ENCODE measurements around the gene IP6K3.

Gene IP6K3

DNA sequence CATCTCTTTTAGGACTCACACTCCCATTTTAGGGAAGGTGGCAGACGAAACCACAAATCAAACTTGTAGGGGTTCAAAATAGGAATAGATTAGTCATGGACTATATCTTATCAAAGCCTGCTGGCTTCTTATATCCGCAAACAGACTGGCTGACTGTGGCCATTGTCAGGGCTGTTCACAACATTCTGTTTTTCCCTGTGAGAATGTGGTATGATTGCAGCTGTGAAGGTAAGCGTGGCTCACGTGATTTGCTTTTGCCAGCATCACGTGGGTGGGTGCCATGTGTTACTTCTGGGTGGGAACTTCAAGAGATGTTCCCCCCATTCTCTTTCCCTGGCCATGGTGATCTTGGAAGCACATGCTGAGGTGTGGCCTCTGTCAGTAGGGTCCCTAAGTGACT, 5.9 kb downstream of the IP6K3 start:
- Histone ChIP-seq H3K4me1 (ENCODE audit: control insufficient read depth, low read length) (no peaks in the 10 kb centered on the region), H3K27me3 (ENCODE audit: control insufficient read depth, low read length) (peaks cover 26% of the 10 kb centered on the region), H3K4me2 (ENCODE audit: low read length) (no peak overlapping the region), H4K20me1 (ENCODE audit: control insufficient read depth, insufficient read depth, low read depth, low read length) (no peaks in the 10 kb centered on the region), H3K36me3 (ENCODE audit: control insufficient read depth, low read length) (no peaks in the 10 kb centered on the region), H3K9me2 (replicated peaks; ENCODE audit: control insufficient read depth, low read length) (no peaks in the 10 kb centered on the region), H3K9me3 (ENCODE audit: control insufficient read depth, insufficient read depth, low read length) (no peaks in the 10 kb centered on the region), H3K4me3 (ENCODE audit: low read length) (no peak overlapping the region), H3F3A (ENCODE audit: control insufficient read depth, insufficient read depth) (no peaks in the 10 kb centered on the region), H3K79me2 (ENCODE audit: control insufficient read depth, low read length) (no peaks in the 10 kb centered on the region), H3K27ac (ENCODE audit: low read depth, low read length) (no peak overlapping the region)
- TF ChIP-seq, protein P1, sequence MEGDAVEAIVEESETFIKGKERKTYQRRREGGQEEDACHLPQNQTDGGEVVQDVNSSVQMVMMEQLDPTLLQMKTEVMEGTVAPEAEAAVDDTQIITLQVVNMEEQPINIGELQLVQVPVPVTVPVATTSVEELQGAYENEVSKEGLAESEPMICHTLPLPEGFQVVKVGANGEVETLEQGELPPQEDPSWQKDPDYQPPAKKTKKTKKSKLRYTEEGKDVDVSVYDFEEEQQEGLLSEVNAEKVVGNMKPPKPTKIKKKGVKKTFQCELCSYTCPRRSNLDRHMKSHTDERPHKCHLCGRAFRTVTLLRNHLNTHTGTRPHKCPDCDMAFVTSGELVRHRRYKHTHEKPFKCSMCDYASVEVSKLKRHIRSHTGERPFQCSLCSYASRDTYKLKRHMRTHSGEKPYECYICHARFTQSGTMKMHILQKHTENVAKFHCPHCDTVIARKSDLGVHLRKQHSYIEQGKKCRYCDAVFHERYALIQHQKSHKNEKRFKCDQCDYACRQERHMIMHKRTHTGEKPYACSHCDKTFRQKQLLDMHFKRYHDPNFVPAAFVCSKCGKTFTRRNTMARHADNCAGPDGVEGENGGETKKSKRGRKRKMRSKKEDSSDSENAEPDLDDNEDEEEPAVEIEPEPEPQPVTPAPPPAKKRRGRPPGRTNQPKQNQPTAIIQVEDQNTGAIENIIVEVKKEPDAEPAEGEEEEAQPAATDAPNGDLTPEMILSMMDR (IDR thresholded peaks at IDR 0.05; ENCODE audit: low read depth, low read length, poor library complexity, severe bottlenecking), result no peak
- no peak for TF ChIP-seq EZH2phosphoT487 (IDR thresholded peaks at IDR 0.05; ENCODE audit: borderline replicate concordance, low read length)

DNA sequence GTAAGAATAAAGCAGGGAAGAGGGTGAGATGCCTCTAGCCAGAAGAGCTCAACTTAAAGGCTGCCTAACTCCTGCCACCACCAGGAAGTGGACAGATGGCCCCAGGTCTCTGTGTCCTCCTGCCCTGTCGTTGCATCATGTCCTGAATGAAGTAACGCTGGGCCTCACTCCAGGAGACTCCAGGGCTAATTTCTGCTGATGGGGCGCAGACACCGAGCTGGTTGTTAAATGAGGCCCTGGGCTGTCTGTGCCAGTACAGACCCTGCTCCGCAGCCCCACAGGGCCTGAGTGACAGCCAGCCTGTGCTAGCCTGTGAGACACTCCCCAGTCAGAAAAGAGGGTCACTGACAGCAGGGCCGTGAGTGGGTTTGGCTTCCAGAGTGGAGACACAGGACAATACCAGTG, 6.5 kb downstream of the IP6K3 start:
- peaks cover 26% of the 10 kb centered on the region for H3K27me3 ChIP-seq (ENCODE audit: control insufficient read depth, low read length)
- no peak overlapping the region for H3K27ac ChIP-seq (ENCODE audit: low read depth, low read length)
- no peaks in the 10 kb centered on the region for H3F3A ChIP-seq (ENCODE audit: control insufficient read depth, insufficient read depth)
- H3K4me3 ChIP-seq (ENCODE audit: low read length), result no peak overlapping the region
- no peak overlapping the region for H3K4me2 ChIP-seq (ENCODE audit: low read length)
- H4K20me1 ChIP-seq (ENCODE audit: control insufficient read depth, insufficient read depth, low read depth, low read length), result no peaks in the 10 kb centered on the region
- H3K9me3 ChIP-seq (ENCODE audit: control insufficient read depth, insufficient read depth, low read length), result no peaks in the 10 kb centered on the region
- H3K36me3 ChIP-seq (ENCODE audit: control insufficient read depth, low read length), result no peaks in the 10 kb centered on the region
- TF ChIP-seq EZH2phosphoT487 (IDR thresholded peaks at IDR 0.05; ENCODE audit: borderline replicate concordance, low read length), result no peak
- TF ChIP-seq, protein P1 (IDR thresholded peaks at IDR 0.05; ENCODE audit: low read depth, low read length, poor library complexity, severe bottlenecking), result no peak
- no peaks in the 10 kb centered on the region for H3K79me2 ChIP-seq (ENCODE audit: control insufficient read depth, low read length)
- H3K4me1 ChIP-seq (ENCODE audit: control insufficient read depth, low read length), result no peaks in the 10 kb centered on the region
- H3K9me2 ChIP-seq (replicated peaks; ENCODE audit: control insufficient read depth, low read length), result no peaks in the 10 kb centered on the region

DNA sequence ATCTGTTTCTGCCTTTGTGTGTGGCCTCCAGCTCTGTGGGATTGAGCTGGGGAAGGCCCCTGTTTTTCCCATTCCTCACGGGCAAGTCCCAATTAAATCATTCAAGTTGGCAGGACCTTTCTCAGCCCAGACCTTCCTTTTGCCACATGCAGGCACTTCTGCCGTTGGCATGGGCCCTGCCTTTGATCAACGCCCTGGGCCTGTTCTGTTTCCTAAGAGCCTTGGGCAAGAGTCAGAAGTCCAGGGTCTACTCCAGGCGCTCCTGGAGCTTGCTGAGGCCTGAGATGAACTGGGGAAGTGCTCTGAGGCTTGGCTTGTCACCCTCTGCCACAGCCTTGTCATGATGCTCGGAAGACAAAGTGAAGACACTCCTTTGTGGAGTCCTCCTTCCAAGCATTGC, 7.1 kb downstream of the IP6K3 start:
- H3F3A ChIP-seq (ENCODE audit: control insufficient read depth, insufficient read depth), result no peaks in the 10 kb centered on the region
- H3K79me2 ChIP-seq (ENCODE audit: control insufficient read depth, low read length), result no peaks in the 10 kb centered on the region
- no peak for TF ChIP-seq EZH2phosphoT487 (IDR thresholded peaks at IDR 0.05; ENCODE audit: borderline replicate concordance, low read length)
- TF ChIP-seq, protein P1 (IDR thresholded peaks at IDR 0.05; ENCODE audit: low read depth, low read length, poor library complexity, severe bottlenecking), result no peak
- no peak overlapping the region for H3K4me3 ChIP-seq (ENCODE audit: low read length)
- no peaks in the 10 kb centered on the region for H3K9me3 ChIP-seq (ENCODE audit: control insufficient read depth, insufficient read depth, low read length)
- H3K27ac ChIP-seq (ENCODE audit: low read depth, low read length), result no peak overlapping the region
- H3K4me1 ChIP-seq (ENCODE audit: control insufficient read depth, low read length), result no peaks in the 10 kb centered on the region
- H3K4me2 ChIP-seq (ENCODE audit: low read length), result no peak overlapping the region
- no peaks in the 10 kb centered on the region for H3K36me3 ChIP-seq (ENCODE audit: control insufficient read depth, low read length)
- no peaks in the 10 kb centered on the region for H3K9me2 ChIP-seq (replicated peaks; ENCODE audit: control insufficient read depth, low read length)
- peaks cover 26% of the 10 kb centered on the region for H3K27me3 ChIP-seq (ENCODE audit: control insufficient read depth, low read length)
- no peaks in the 10 kb centered on the region for H4K20me1 ChIP-seq (ENCODE audit: control insufficient read depth, insufficient read depth, low read depth, low read length)

DNA sequence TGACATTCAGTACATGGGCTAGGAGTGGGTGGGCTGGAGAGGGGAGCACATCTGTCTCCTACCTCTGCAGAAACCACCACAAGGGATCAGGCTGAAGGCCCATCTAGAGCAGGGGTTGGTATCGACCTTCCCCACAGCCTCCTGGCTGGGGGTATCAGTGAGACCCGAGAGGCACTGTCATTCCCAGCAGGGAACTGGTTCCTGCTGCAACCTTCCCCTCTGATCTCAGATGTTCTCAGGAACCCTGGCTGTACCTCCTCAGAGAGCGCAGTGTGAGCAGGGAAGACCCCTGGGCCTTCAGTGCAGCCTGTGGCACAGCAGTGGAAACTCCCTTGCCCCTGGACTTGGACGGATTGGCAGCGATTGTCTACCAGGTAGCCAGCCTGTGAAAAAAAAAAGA, 7.8 kb downstream of the IP6K3 start:
- no peaks in the 10 kb centered on the region for H3K4me1 ChIP-seq (ENCODE audit: control insufficient read depth, low read length)
- no peak overlapping the region for H3K27ac ChIP-seq (ENCODE audit: low read depth, low read length)
- peaks cover 21% of the 10 kb centered on the region for H3K27me3 ChIP-seq (ENCODE audit: control insufficient read depth, low read length)
- no peaks in the 10 kb centered on the region for H3K36me3 ChIP-seq (ENCODE audit: control insufficient read depth, low read length)
- H3K9me2 ChIP-seq (replicated peaks; ENCODE audit: control insufficient read depth, low read length), result no peaks in the 10 kb centered on the region
- H3K79me2 ChIP-seq (ENCODE audit: control insufficient read depth, low read length), result no peaks in the 10 kb centered on the region
- no peak for TF ChIP-seq EZH2phosphoT487 (IDR thresholded peaks at IDR 0.05; ENCODE audit: borderline replicate concordance, low read length)
- TF ChIP-seq, protein P1 (IDR thresholded peaks at IDR 0.05; ENCODE audit: low read depth, low read length, poor library complexity, severe bottlenecking), result no peak
- H3K4me2 ChIP-seq (ENCODE audit: low read length), result no peak overlapping the region
- H4K20me1 ChIP-seq (ENCODE audit: control insufficient read depth, insufficient read depth, low read depth, low read length), result no peaks in the 10 kb centered on the region
- H3K4me3 ChIP-seq (ENCODE audit: low read length), result no peak overlapping the region
- no peaks in the 10 kb centered on the region for H3F3A ChIP-seq (ENCODE audit: control insufficient read depth, insufficient read depth)
- H3K9me3 ChIP-seq (ENCODE audit: control insufficient read depth, insufficient read depth, low read length), result no peaks in the 10 kb centered on the region

All from DOHH2 (cell line).